ENCODE results near the gene HDAC9.

HDAC9 gene

DNA sequence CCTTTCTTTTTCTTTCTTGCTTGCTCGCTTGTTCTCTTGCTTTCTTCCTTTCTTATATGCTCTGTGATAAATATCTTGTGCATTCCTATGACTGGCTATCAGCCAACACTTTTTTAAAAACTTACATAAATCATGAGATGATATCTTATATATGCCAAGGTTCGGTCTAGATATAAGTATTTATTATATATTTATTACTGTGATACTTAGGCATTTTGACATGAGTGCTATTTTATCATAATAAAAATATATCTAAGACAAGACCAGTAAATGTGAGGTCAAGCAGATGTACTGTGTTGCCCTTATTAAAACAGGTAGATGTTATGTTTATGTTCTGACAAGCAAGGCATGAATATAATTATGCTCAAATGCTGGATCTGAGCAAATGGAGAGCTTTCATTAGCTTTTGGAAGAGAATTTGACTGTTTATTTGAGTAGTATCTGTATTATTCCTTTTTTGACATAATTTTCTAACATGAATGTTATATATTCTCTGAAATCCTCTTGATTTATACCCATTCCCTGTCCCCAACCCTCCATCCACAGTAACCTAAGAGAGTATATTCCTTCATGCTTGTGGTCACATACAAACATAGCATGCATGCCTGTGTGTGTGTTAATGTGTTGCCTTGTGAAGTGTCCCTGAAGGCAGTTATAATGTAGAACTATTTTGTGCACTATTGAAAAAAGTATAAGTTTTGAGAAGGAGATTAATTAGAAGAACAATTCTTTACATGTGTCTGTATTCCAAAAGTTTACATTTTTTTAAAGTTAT is 158.0 kb downstream of the HDAC9 start:
- TF ChIP-seq, protein P1, sequence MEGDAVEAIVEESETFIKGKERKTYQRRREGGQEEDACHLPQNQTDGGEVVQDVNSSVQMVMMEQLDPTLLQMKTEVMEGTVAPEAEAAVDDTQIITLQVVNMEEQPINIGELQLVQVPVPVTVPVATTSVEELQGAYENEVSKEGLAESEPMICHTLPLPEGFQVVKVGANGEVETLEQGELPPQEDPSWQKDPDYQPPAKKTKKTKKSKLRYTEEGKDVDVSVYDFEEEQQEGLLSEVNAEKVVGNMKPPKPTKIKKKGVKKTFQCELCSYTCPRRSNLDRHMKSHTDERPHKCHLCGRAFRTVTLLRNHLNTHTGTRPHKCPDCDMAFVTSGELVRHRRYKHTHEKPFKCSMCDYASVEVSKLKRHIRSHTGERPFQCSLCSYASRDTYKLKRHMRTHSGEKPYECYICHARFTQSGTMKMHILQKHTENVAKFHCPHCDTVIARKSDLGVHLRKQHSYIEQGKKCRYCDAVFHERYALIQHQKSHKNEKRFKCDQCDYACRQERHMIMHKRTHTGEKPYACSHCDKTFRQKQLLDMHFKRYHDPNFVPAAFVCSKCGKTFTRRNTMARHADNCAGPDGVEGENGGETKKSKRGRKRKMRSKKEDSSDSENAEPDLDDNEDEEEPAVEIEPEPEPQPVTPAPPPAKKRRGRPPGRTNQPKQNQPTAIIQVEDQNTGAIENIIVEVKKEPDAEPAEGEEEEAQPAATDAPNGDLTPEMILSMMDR (IDR thresholded peaks at IDR 0.05; ENCODE audit: extremely low read depth, missing control alignments) = no peak
- DNase-seq (ENCODE audit: low spot score) = no peak

DNA sequence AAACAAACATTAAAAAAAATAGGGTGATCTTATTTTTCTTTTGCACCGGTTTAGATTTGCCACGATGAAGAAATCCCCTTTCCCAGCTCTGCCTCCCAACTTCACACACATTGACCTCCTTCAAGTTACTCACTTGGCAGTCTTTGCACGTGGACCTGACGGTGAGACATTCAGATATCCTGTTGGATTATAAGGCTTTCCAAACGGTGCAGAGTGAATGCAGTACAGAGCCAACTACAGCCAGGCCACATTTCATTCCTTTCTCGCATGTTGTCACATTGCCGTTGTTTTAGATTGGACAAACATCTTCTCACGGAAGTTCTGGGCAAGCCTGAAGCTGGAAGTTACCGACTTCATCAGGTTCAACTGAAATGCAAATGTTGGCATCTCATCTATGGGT is 159.2 kb downstream of the HDAC9 start:
- DNase-seq (ENCODE audit: low spot score) = no peak
- TF ChIP-seq, protein P1 (IDR thresholded peaks at IDR 0.05; ENCODE audit: extremely low read depth, missing control alignments) = no peak

DNA sequence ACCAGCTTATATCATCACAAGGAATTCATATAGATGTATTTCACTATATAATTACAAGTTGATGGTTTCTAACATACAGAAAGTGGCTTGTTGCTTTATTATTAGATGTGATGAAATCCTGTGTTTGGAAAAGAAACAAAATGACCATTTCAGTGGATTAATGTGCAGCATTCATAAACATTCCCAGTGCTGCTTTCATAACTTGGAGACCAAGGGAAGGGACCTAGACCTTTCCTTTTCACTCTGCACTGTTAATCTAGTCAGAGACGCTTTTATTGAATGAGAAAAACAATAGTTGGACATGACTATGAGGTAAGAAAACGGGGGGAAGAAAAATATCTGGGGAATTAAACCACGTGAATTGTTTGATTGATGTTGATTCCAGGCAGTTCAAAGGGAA is 160.0 kb downstream of the HDAC9 start:
- no peak for DNase-seq (ENCODE audit: low spot score)
- TF ChIP-seq, protein P1 (IDR thresholded peaks at IDR 0.05; ENCODE audit: extremely low read depth, missing control alignments) = no peak

DNA sequence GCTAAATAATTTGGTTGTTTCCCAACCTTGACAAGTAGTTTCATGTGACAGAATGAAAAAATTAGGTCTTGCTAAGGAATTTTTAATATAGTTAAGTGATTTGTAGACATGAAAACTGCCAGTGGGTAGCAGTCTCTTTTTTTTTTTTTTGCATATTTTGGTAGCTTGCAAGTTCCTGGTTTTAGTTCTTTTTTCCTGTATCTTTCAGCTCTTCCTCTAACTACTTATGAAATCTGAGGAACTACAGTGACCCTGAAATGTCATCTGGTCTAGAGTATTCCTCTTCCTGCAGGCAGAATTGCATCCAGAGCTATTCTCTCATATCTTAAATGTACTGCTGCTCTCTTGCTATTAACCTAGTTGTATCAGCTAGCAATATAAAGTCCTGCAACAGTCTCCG is 160.4 kb downstream of the HDAC9 start:
- TF ChIP-seq, protein P1 (IDR thresholded peaks at IDR 0.05; ENCODE audit: extremely low read depth, missing control alignments) = no peak
- no peak for DNase-seq (ENCODE audit: low spot score)

DNA sequence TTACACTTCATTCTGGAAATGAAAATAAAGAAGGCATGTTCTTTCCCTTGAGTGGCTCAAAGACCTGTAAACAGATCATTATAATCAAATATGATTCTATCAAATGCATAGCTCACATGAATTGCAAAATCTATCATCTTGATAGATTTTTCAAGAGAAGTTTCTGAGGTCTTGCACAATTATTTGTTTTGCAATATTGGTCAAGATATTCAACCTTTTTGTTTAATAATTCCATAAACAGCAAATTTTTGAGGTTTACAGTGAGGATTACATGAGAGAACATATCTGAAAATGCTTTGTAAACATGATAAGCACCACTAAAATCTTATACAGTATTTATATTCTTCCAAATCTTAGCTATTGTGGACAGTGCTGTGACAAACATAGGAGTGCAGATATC is 160.8 kb downstream of the HDAC9 start:
- TF ChIP-seq, protein P1 (IDR thresholded peaks at IDR 0.05; ENCODE audit: extremely low read depth, missing control alignments) = no peak
- no peak for DNase-seq (ENCODE audit: low spot score)

DNA sequence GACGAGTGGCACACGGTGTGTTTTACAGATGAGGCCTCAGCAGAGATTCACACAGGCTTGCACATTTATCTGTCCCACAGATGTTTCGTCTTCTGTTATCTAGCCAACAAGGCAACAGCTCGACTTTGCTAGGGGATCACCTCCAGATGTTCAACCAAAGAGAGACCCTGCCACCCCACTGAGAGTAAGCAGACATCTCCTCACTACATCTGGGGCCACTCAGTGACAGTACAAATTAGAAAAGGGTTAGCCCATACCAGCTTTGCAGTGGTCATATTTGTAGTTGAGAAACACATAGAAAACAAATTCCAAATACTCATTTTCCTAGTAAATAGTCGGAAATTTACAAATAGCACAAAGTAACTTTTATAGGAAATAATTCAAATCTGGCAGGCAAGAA is 164.2 kb downstream of the HDAC9 start:
- TF ChIP-seq, protein P1 (IDR thresholded peaks at IDR 0.05; ENCODE audit: extremely low read depth, missing control alignments) = no peak
- no peak for DNase-seq (ENCODE audit: low spot score)

DNA sequence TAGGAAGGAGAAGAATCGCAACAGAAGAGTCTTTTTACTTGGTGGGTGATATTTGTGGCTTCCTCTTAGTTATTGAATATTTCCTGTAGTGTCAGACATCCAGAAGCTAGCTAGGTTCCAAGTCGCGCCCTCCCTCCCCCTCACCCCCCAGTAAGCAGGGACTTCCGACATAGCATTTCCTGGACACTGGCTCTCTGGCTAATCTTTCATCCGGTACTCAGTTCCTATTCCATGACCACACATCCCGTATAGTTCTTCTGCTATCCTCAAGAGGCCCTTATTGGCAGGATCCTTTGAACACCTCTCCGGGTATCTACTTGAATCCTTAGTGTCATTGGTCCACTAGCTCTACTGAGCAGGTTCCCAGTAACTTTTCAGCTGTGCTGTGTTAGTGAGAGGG is 167.8 kb downstream of the HDAC9 start:
- TF ChIP-seq, protein P1 (IDR thresholded peaks at IDR 0.05; ENCODE audit: extremely low read depth, missing control alignments) = no peak
- DNase-seq (ENCODE audit: low spot score) = no peak
